K562 (cell line): ENCODE data around the gene PHKB. TPM values are rescaled to one million over a fixed set of nuclear protein-coding genes. Genes with fewer than 3 reads are reported as not detected.

Experiments used
- CBX2 ChIP-seq: fragments of 200-600 bp; sonication (generic); IDR thresholded peaks from one replicate; pipeline ENCODE4 v1.6.1; 2012; ENCODE audit warnings: mild to moderate bottlenecking, low read length, inconsistent platforms; ENCODE audit not compliant: insufficient read depth, poor library complexity, severe bottlenecking
- CXXC5 ChIP-seq: fragments of 250-450 bp; sonication (Bioruptor Pico); IDR thresholded peaks from 2 replicates; pipeline ENCODE4 v1.8.0; 2022; ENCODE audit warnings: inconsistent platforms, mild to moderate bottlenecking, moderate library complexity
- DPF2 ChIP-seq: fragments of 450-650 bp; IDR thresholded peaks from 2 replicates; pipeline ENCODE4 v1.6.1; 2016
- HOXB6 ChIP-seq: fragments of 250-450 bp; sonication (Bioruptor Pico); IDR thresholded peaks from 2 replicates; pipeline ENCODE4 v1.5.1; 2022; ENCODE audit warnings: mild to moderate bottlenecking, borderline replicate concordance
- MTA1 ChIP-seq: fragments of 450-650 bp; IDR thresholded peaks from 2 replicates; pipeline ENCODE4 v1.6.1; 2017; ENCODE audit warnings: borderline replicate concordance
- NONO ChIP-seq, 2 experiments: fragments of 200-400 bp in 1 of 2; fragments of 450-650 bp in 1 of 2; formaldehyde crosslinking in 1 of 2; IDR thresholded peaks; 2 replicates each; pipeline ENCODE4 v1.6.1; 2017; ENCODE audit warnings: low read depth in 2 of 2, mild to moderate bottlenecking in 2 of 2, moderate library complexity in 2 of 2, low read length in 1 of 2
- PML ChIP-seq: IDR thresholded peaks from 2 replicates; pipeline ENCODE4 v1.6.1; 2012; ENCODE audit warnings: low read length, inconsistent platforms
- SIN3B ChIP-seq: fragments of 450-650 bp; IDR thresholded peaks from 2 replicates; pipeline ENCODE4 v1.6.1; 2017; ENCODE audit warnings: low read depth, mild to moderate bottlenecking, moderate library complexity
- SMARCA4 ChIP-seq: fragments of 450-650 bp; IDR thresholded peaks from 2 replicates; pipeline ENCODE4 v1.6.1; 2016
- SMARCB1 ChIP-seq: IDR thresholded peaks from 2 replicates; pipeline ENCODE4 v1.6.1; 2011; ENCODE audit warnings: improper control_type of control experiment, low read depth; ENCODE audit not compliant: insufficient read length
- SMARCE1 ChIP-seq: fragments of 450-650 bp; IDR thresholded peaks from 2 replicates; pipeline ENCODE4 v1.7.1; 2016; ENCODE audit warnings: mild to moderate bottlenecking
- SOX6 ChIP-seq: fragments of 450-650 bp; IDR thresholded peaks from 2 replicates; pipeline ENCODE4 v1.6.1; 2014; ENCODE audit warnings: mild to moderate bottlenecking
- TBL1XR1 ChIP-seq, 2 experiments: IDR thresholded peaks; 2 replicates each; pipeline ENCODE4 v1.6.1; 2012; ENCODE audit warnings: improper control_type of control experiment in 2 of 2, low read length in 2 of 2, mild to moderate bottlenecking in 1 of 2
- ZBTB11 ChIP-seq, 3 experiments: fragments of 200-800 bp in 1 of 3; fragments of 250-450 bp in 1 of 3; fragments of 450-650 bp in 1 of 3; sonication (Bioruptor Pico) in 1 of 3; sonication (Bioruptor generic) in 1 of 3; formaldehyde crosslinking in 1 of 3; IDR thresholded peaks; 2 replicates each; pipeline versions ENCODE4 v1.6.1 to v1.8.0; 2016 to 2022; ENCODE audit warnings: mild to moderate bottlenecking in 2 of 3, missing genetic modification characterization in 2 of 3, missing compliant biosample characterization in 1 of 3, moderate library complexity in 1 of 3
- ZNF24 ChIP-seq: fragments of 450-650 bp; IDR thresholded peaks from 2 replicates; pipeline ENCODE4 v1.6.1; 2016
- ZNF274 ChIP-seq: IDR thresholded peaks from 2 replicates; pipeline ENCODE4 v1.6.1; 2011; ENCODE audit warnings: low read depth, mild to moderate bottlenecking, low read length, moderate library complexity, borderline replicate concordance
- ZNF696 ChIP-seq: fragments of 250-450 bp; sonication (Bioruptor Pico); conservative IDR thresholded peaks from 2 replicates; pipeline ENCODE4 v1.4.0; 2020; ENCODE audit warnings: mild to moderate bottlenecking, moderate library complexity
- polyA plus RNA-seq, 8 experiments: library from polyadenylated mRNA; depleted of rRNA in 4 of 8; stranded (reverse) in 5 of 8; unstranded in 3 of 8; fragments of >200 nt; fragmentation: Nextera tagmentation in 2 of 8; fragmentation: Illumina TruSeq in 1 of 8; extraction: Ambion mirVana in 2 of 8; extraction: Trizol in 1 of 8; gene quantifications; 2 replicates each; pipeline versions ENCODE4 v1.2.1 to v1.2.3, GENCODE V29; 2011 to 2014; ENCODE audit warnings: inconsistent platforms in 1 of 8, missing spikeins in 1 of 8
- total RNA-seq, 7 experiments: library from RNA; depleted of rRNA in 6 of 7; stranded (reverse); fragments of >200 nt in 6 of 7; fragmentation: Illumina TruSeq in 2 of 7; extraction: Trizol in 2 of 7; gene quantifications; 2 replicates each; pipeline versions ENCODE4 v1.2.1 to v1.2.3, GENCODE V29; 2011 to 2021; ENCODE audit warnings: low replicate concordance in 1 of 7
- TF ChIP-seq, protein P1 (sequence below), 2 experiments: fragments of 450-650 bp; conservative IDR thresholded peaks; 2 replicates each; pipeline ENCODE4 v1.6.1; 2017; ENCODE audit warnings: mild to moderate bottlenecking in 2 of 2, moderate library complexity in 2 of 2
- TF ChIP-seq, protein P2 (sequence below), 2 experiments: fragments of 450-650 bp in 1 of 2; sonication (generic) in 1 of 2; formaldehyde crosslinking in 1 of 2; IDR thresholded peaks in 1 of 2; conservative IDR thresholded peaks in 1 of 2; 2 replicates each; pipeline versions ENCODE4 v1.6.1 to v1.8.1; 2016 to 2023; ENCODE audit warnings: mild to moderate bottlenecking in 2 of 2, moderate library complexity in 2 of 2, inconsistent platforms in 1 of 2, missing genetic modification reagents in 1 of 2
- TF ChIP-seq, protein P3 (sequence below): fragments of 250-450 bp; sonication (Bioruptor Pico); IDR thresholded peaks from 2 replicates; pipeline ENCODE4 v1.4.0; 2020; ENCODE audit warnings: mild to moderate bottlenecking

Gene PHKB
- total and polyA plus RNA-seq, 9 of the 15 experiments (the other 6 are each of a cell fraction or from before 2014, with no cell fraction given): 24.7 to 92.3 (median 67.0) TPM

DNA sequence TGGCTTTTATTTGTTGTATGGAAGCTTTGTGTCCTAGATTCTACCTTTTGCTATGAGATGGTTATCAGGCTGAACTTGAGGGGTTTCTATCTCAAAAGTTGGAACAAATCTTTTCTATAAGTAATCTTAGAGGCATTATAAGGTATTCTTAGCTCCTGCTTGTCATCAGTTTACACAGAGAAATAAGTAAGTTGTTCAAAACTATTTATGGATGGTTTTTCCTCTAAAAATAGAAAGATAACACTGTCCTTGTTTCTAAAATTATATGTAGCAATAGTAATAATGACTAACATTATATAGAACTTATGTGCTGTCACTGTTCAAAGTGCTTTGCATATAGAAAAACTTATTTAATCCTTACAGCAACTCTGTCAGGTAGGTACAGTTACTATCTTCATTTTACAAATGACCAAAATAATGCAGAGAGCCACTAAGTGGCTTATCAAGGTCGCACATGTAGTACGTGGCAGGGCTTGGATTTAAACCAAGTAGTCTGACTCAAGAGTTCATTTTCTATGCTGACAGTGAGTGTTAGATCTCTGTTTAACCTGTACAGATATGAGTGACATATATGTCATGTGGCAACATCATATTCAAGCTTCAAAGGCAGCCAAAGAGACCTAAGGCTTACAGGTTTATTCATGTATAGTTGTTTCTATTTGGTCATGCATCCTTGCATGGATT lies 59.0 kb downstream of the PHKB start (continued):
- TF ChIP-seq NONO (IDR thresholded peaks at IDR 0.05; ENCODE audit: low read depth in 2 of 2, low read length in 1 of 2) (no peak), SMARCB1 (peak; percentile 81), SIN3B (no peak), ZBTB11 (CRISPR knock-in tag; IDR thresholded peaks at IDR 0.05) (no peak), ZNF696 (CRISPR knock-in tag) (no peak), ZNF24 (no peak), CXXC5 (peak; percentile 83), DPF2 (peak; percentile 80), MTA1 (peak; percentile 75; the same call in 1 of the 2 replicates), SMARCE1 (peak; percentile 49; the same call in 1 of the 2 replicates), TBL1XR1 (IDR thresholded peaks at IDR 0.05; ENCODE audit: low read length in 2 of 2) (peak in 1 of 2 experiments; percentile 59; a peak in 2 of 4 replicates), SMARCA4 (peak; percentile 75), ZNF274 (no peak), CBX2 (no peak), PML (peak; percentile 57; the same call in 1 of the 2 replicates), HOXB6 (no peak), SOX6 (peak; percentile 45; the same call in 1 of the 2 replicates)
- TF ChIP-seq, protein P1, sequence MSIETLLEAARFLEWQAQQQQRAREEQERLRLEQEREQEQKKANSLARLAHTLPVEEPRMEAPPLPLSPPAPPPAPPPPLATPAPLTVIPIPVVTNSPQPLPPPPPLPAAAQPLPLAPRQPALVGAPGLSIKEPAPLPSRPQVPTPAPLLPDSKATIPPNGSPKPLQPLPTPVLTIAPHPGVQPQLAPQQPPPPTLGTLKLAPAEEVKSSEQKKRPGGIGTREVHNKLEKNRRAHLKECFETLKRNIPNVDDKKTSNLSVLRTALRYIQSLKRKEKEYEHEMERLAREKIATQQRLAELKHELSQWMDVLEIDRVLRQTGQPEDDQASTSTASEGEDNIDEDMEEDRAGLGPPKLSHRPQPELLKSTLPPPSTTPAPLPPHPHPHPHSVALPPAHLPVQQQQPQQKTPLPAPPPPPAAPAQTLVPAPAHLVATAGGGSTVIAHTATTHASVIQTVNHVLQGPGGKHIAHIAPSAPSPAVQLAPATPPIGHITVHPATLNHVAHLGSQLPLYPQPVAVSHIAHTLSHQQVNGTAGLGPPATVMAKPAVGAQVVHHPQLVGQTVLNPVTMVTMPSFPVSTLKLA (conservative IDR thresholded peaks at IDR 0.05): peak in 1 of 2 experiments; percentile 63; a peak in 3 of 4 replicates
- TF ChIP-seq, protein P2, sequence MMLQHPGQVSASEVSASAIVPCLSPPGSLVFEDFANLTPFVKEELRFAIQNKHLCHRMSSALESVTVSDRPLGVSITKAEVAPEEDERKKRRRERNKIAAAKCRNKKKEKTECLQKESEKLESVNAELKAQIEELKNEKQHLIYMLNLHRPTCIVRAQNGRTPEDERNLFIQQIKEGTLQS (IDR thresholded peaks at IDR 0.05): peak; percentile 47; the same call in 1 of the 2 replicates
- TF ChIP-seq, protein P2 (CRISPR knock-in tag; conservative IDR thresholded peaks at IDR 0.05): no peak
- TF ChIP-seq, protein P3, sequence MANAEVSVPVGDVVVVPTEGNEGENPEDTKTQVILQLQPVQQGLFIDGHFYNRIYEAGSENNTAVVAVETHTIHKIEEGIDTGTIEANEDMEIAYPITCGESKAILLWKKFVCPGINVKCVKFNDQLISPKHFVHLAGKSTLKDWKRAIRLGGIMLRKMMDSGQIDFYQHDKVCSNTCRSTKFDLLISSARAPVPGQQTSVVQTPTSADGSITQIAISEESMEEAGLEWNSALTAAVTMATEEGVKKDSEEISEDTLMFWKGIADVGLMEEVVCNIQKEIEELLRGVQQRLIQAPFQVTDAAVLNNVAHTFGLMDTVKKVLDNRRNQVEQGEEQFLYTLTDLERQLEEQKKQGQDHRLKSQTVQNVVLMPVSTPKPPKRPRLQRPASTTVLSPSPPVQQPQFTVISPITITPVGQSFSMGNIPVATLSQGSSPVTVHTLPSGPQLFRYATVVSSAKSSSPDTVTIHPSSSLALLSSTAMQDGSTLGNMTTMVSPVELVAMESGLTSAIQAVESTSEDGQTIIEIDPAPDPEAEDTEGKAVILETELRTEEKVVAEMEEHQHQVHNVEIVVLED: no peak
